IMR-90 (cell line): ENCODE data around the gene APC2. TPM values are rescaled to one million over a fixed set of nuclear protein-coding genes. Genes with fewer than 3 reads are reported as not detected.

ENCODE experiments used
- ATAC-seq: fragments of 200-7000 bp; cut with Tn5 transposase; 2 replicates; pipeline ENCODE4 v1.9.1; 2020; ENCODE audit warnings: low read depth, mild to moderate bottlenecking, moderate library complexity
- BruUV-seq: library from RNA; stranded (reverse); fragments of 400-500 nt; replicated peaks from 2 replicates; lab custom pipeline; 2021; lab: Mats Ljungman, UMichigan
- CTCF ChIA-PET: fragments of 300-600 bp; formaldehyde crosslinking; extraction: SDS; loops from one replicate; lab custom pipeline; 2021; ENCODE audit warnings: antibody characterized with exemption; lab: Yijun Ruan, JAX
- POLR2A ChIA-PET: fragments of 300-600 bp; sonication (Branson Sonifier 250); formaldehyde crosslinking; loops from one replicate; lab custom pipeline; 2022; ENCODE audit warnings: antibody characterized with exemption; ENCODE audit not compliant: unreplicated experiment; lab: Charles Lee
- DNase-seq: peaks from one replicate; pipeline ENCODE4 v3.0.0; 2013
- H2AFZ ChIP-seq: replicated peaks from 2 replicates; pipeline ENCODE3; 2013; ENCODE audit warnings: low read length, mild to moderate bottlenecking; ENCODE audit not compliant: poor library complexity
- H2AK5ac ChIP-seq: 2 replicates; pipeline ENCODE4 v1.6.1; 2013; ENCODE audit warnings: low read depth, low read length, inconsistent platforms
- H2AK9ac ChIP-seq: replicated peaks from 2 replicates; pipeline ENCODE3; 2013; ENCODE audit warnings: mild to moderate bottlenecking, low read depth, low read length, moderate library complexity; ENCODE audit not compliant: poor library complexity
- H2BK120ac ChIP-seq: 2 replicates; pipeline ENCODE4 v1.6.1; 2013; ENCODE audit warnings: low read depth, low read length, inconsistent platforms
- H2BK15ac ChIP-seq: 3 replicates; pipeline ENCODE4 v1.6.1; 2013; ENCODE audit warnings: low read depth, low read length, inconsistent platforms
- H2BK20ac ChIP-seq: 2 replicates; pipeline ENCODE4 v1.6.1; 2013; ENCODE audit warnings: low read depth, mild to moderate bottlenecking, inconsistent platforms, low read length, moderate library complexity
- H2BK5ac ChIP-seq: 2 replicates; pipeline ENCODE4 v1.6.1; 2013; ENCODE audit warnings: mild to moderate bottlenecking, low read depth, low read length, inconsistent platforms; ENCODE audit not compliant: poor library complexity, severe bottlenecking
- H3K14ac ChIP-seq: replicated peaks from 2 replicates; pipeline ENCODE4 v1.6.1; 2013; ENCODE audit warnings: low read depth, low read length, inconsistent platforms
- H3K18ac ChIP-seq: 2 replicates; pipeline ENCODE4 v1.6.1; 2013; ENCODE audit warnings: low read depth, low read length, control low read depth
- H3K23ac ChIP-seq: 2 replicates; pipeline ENCODE4 v1.6.1; 2013; ENCODE audit warnings: low read depth, low read length, inconsistent platforms
- H3K27ac ChIP-seq: 2 replicates; pipeline ENCODE4 v1.5.1; 2013; ENCODE audit warnings: mild to moderate bottlenecking, control low read depth, low read length; ENCODE audit not compliant: insufficient read depth
- H3K27me3 ChIP-seq: 2 replicates; pipeline ENCODE4 v1.6.1; 2013; ENCODE audit warnings: low read length; ENCODE audit not compliant: control insufficient read depth, insufficient read depth
- H3K36me3 ChIP-seq: 2 replicates; pipeline ENCODE4 v1.6.1; 2013; ENCODE audit warnings: low read length, mixed read lengths; ENCODE audit not compliant: control insufficient read depth, insufficient read depth
- H3K4ac ChIP-seq: 2 replicates; pipeline ENCODE4 v1.6.1; 2013; ENCODE audit warnings: low read depth, low read length, inconsistent platforms
- H3K4me1 ChIP-seq: 2 replicates; pipeline ENCODE4 v1.6.1; 2013; ENCODE audit warnings: low read length, mixed read lengths; ENCODE audit not compliant: control insufficient read depth, insufficient read depth
- H3K4me2 ChIP-seq: 2 replicates; pipeline ENCODE4 v1.6.1; 2013; ENCODE audit warnings: low read depth, mild to moderate bottlenecking, control low read depth, low read length, moderate library complexity
- H3K4me3 ChIP-seq: 2 replicates; pipeline ENCODE4 v1.5.1; 2013; ENCODE audit warnings: low read depth, mild to moderate bottlenecking, control low read depth, low read length, moderate library complexity; ENCODE audit not compliant: insufficient read depth
- H3K56ac ChIP-seq: 2 replicates; pipeline ENCODE4 v1.6.1; 2013; ENCODE audit warnings: low read length, inconsistent platforms; ENCODE audit not compliant: insufficient read depth; ENCODE audit errors: extremely low read depth
- H3K79me1 ChIP-seq, 2 experiments: 2 replicates each; pipeline ENCODE4 v1.6.1; 2013; ENCODE audit warnings: low read length in 2 of 2, inconsistent platforms in 1 of 2, low read depth in 1 of 2
- H3K9ac ChIP-seq: 2 replicates; pipeline ENCODE4 v1.6.1; 2013; ENCODE audit warnings: low read depth, low read length, control low read depth
- H3K9me1 ChIP-seq: 2 replicates; pipeline ENCODE4 v1.6.1; 2013; ENCODE audit warnings: low read length, inconsistent platforms; ENCODE audit not compliant: insufficient read depth
- H3K9me3 ChIP-seq: 2 replicates; pipeline ENCODE4 v1.6.1; 2013; ENCODE audit warnings: low read length; ENCODE audit not compliant: control insufficient read depth, insufficient read depth
- H4K20me1 ChIP-seq: 2 replicates; pipeline ENCODE4 v1.6.1; 2013; ENCODE audit warnings: low read length, inconsistent platforms; ENCODE audit not compliant: insufficient read depth
- H4K5ac ChIP-seq: 2 replicates; pipeline ENCODE4 v1.6.1; 2013; ENCODE audit warnings: mild to moderate bottlenecking, low read depth, low read length, control low read depth
- H4K8ac ChIP-seq, 2 experiments: 2 replicates each; pipeline ENCODE4 v1.6.1; 2013; ENCODE audit warnings: low read depth in 2 of 2, low read length in 2 of 2, control low read depth in 1 of 2, inconsistent platforms in 1 of 2
- H4K91ac ChIP-seq: 2 replicates; pipeline ENCODE4 v1.6.1; 2013; ENCODE audit warnings: low read depth, low read length, inconsistent platforms; ENCODE audit not compliant: insufficient read depth
- BHLHE40 ChIP-seq: fragments of 150-350 bp; IDR thresholded peaks from 2 replicates; pipeline ENCODE4 v1.6.1; 2016; ENCODE audit warnings: mild to moderate bottlenecking, low read depth, low read length
- CEBPB ChIP-seq: IDR thresholded peaks from 2 replicates; pipeline ENCODE4 v1.6.1; 2012; ENCODE audit warnings: low read depth, low read length, improper control_type of control experiment
- CHD1 ChIP-seq: IDR thresholded peaks from 2 replicates; pipeline ENCODE4 v1.6.1; 2012; ENCODE audit warnings: low read depth, low read length, improper control_type of control experiment
- CTCF ChIP-seq: conservative IDR thresholded peaks from 2 replicates; pipeline ENCODE4 v1.5.1; 2012; ENCODE audit warnings: mild to moderate bottlenecking, low read depth, low read length, improper control_type of control experiment
- ELK1 ChIP-seq: fragments of 150-350 bp; IDR thresholded peaks from 2 replicates; pipeline ENCODE4 v1.6.1; 2016; ENCODE audit warnings: low read depth, mild to moderate bottlenecking, low read length, moderate library complexity, borderline replicate concordance
- FOS ChIP-seq: fragments of 150-350 bp; IDR thresholded peaks from 2 replicates; pipeline ENCODE4 v1.6.1; 2016; ENCODE audit warnings: low read depth, low read length
- MAFK ChIP-seq: IDR thresholded peaks from 2 replicates; pipeline ENCODE4 v1.6.1; 2012; ENCODE audit warnings: low read depth, low read length, improper control_type of control experiment
- MAZ ChIP-seq: IDR thresholded peaks from 2 replicates; pipeline ENCODE4 v1.6.1; 2012; ENCODE audit warnings: low read depth, mild to moderate bottlenecking, low read length, improper control_type of control experiment, moderate library complexity, borderline replicate concordance
- MXI1 ChIP-seq: IDR thresholded peaks from 2 replicates; pipeline ENCODE4 v1.6.1; 2012; ENCODE audit warnings: low read depth, mild to moderate bottlenecking, low read length, moderate library complexity, borderline replicate concordance
- NFE2L2 ChIP-seq: fragments of 150-350 bp; IDR thresholded peaks from 2 replicates; pipeline ENCODE4 v1.6.1; 2016; ENCODE audit warnings: low read depth, mild to moderate bottlenecking, low read length
- POLR2A ChIP-seq: IDR thresholded peaks from 2 replicates; pipeline ENCODE4 v1.6.1; 2012; ENCODE audit warnings: mild to moderate bottlenecking, low read depth, low read length
- RAD21 ChIP-seq: IDR thresholded peaks from 2 replicates; pipeline ENCODE4 v1.6.1; 2012; ENCODE audit warnings: low read length, improper control_type of control experiment
- RCOR1 ChIP-seq: IDR thresholded peaks from 2 replicates; pipeline ENCODE4 v1.6.1; 2012; ENCODE audit warnings: mild to moderate bottlenecking, low read length, improper control_type of control experiment; ENCODE audit not compliant: insufficient replicate concordance
- RFX5 ChIP-seq: IDR thresholded peaks from 2 replicates; pipeline ENCODE4 v1.8.0; 2012; ENCODE audit warnings: low read depth, mild to moderate bottlenecking, low read length, moderate library complexity
- SMC3 ChIP-seq: fragments of 150-350 bp; IDR thresholded peaks from 2 replicates; pipeline ENCODE4 v1.6.1; 2016; ENCODE audit warnings: low read depth, mild to moderate bottlenecking, antibody characterized with exemption, low read length, moderate library complexity
- USF2 ChIP-seq: fragments of 150-350 bp; IDR thresholded peaks from 2 replicates; pipeline ENCODE4 v1.6.1; 2017; ENCODE audit warnings: mild to moderate bottlenecking, antibody characterized with exemption, low read length, low read depth
- WGBS, 2 experiments: methylation state at CpG; one replicate each; pipeline versions ENCODE4 v1.1.5 to v1.1.7; 2013; ENCODE audit warnings: missing lambda C conversion rate in 2 of 2; ENCODE audit not compliant: insufficient read length in 1 of 2; ENCODE audit errors: extremely low coverage in 2 of 2; 5-methylcytosine and 5-hydroxymethylcytosine counted together
- dilution Hi-C: fragments of 300-500 bp; cut with HindIII; formaldehyde crosslinking; loops from one replicate; pipeline ENCODE4 v1.14.3; 2018; ENCODE audit warnings: low sequenced_read_pairs; ENCODE audit not compliant: unreplicated experiment
- in situ Hi-C: fragments of 300-500 bp; cut with MboI; formaldehyde crosslinking; loops from 3 replicates; pipeline ENCODE4 v1.14.3; 2019; ENCODE audit warnings: low sequenced_read_pairs, inconsistent platforms, mixed read lengths
- intact Hi-C: fragments of 100-400 bp; cut with micrococcal nuclease; formaldehyde crosslinking; loops from 2 replicates; pipeline ENCODE4 v1.10.0; 2022
- polyA plus RNA-seq, 3 experiments: library from polyadenylated mRNA; depleted of rRNA; stranded (reverse); fragments of >200 nt; gene quantifications; 2 replicates each; pipeline ENCODE4 v1.2.3, GENCODE V29; 2012; ENCODE audit warnings: low replicate concordance in 1 of 3
- total RNA-seq: library from RNA; depleted of rRNA; stranded (reverse); fragments of >200 nt; gene quantifications from 2 replicates; pipeline ENCODE4 v1.2.3, GENCODE V29; 2012

Gene APC2
- total and polyA plus RNA-seq, 2 of the 4 experiments (the other 2 are of a cell fraction) = 0.36 to 0.41 TPM

DNA sequence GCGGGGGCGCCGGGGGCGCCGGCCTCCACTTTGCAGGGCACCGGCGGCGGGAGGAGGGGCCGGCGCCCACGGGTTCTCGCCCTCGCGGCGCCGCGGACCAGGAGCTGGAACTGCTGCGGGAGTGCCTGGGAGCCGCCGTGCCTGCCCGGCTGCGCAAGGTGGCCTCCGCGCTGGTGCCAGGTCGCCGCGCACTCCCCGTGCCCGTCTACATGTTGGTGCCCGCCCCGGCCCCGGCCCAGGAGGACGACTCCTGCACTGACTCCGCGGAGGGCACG is 17.2 kb downstream of the APC2 start:
- no peak overlapping the region for H3K4ac ChIP-seq
- dilution Hi-C loops (no loop called here), in situ Hi-C loops (no loop called here), intact Hi-C loops (no loop called here)
- H3K18ac ChIP-seq = no peak overlapping the region
- H2BK120ac ChIP-seq = no peak overlapping the region
- no peak overlapping the region for H3K27ac ChIP-seq
- CTCF ChIA-PET = no interaction called here
- no peak for ATAC-seq
- H3K9me3 ChIP-seq = no peaks in the 10 kb centered on the region; the same call in 1 of the 2 replicates
- H3K9me1 ChIP-seq = no peaks in the 10 kb centered on the region
- no peak overlapping the region for H2BK15ac ChIP-seq
- H3K9ac ChIP-seq = no peak overlapping the region
- no peak overlapping the region for H3K14ac ChIP-seq
- no peak overlapping the region for H2AK5ac ChIP-seq
- no peak overlapping the region for H2BK20ac ChIP-seq
- H3K36me3 ChIP-seq = no peaks in the 10 kb centered on the region
- H2BK5ac ChIP-seq = no peak overlapping the region
- no peak overlapping the region for H3K4me2 ChIP-seq
- H4K5ac ChIP-seq = no peak overlapping the region
- H2AFZ ChIP-seq = no peak overlapping the region
- WGBS, 2 experiments = 9% methylated on average over 11 of the region's 36 CpGs; no CpG with 5 or more reads in 1 of the 2 experiments
- no peak overlapping the region for H3K56ac ChIP-seq
- H3K79me1 ChIP-seq = peaks cover 0 to 6% of the 10 kb centered on the region in 2 experiments; a peak in 1 of 4 replicates
- H3K27me3 ChIP-seq = peaks cover 62% of the 10 kb centered on the region
- H4K20me1 ChIP-seq = peaks cover 64% of the 10 kb centered on the region
- H2AK9ac ChIP-seq = no peak overlapping the region
- BruUV-seq = no TSS peak
- H4K8ac ChIP-seq = no peak overlapping the region
- H3K4me1 ChIP-seq = peaks cover 21% of the 10 kb centered on the region
- H4K91ac ChIP-seq = no peak overlapping the region
- H3K23ac ChIP-seq = no peak overlapping the region
- no peak overlapping the region for H3K4me3 ChIP-seq
- no peak for TF ChIP-seq MAFK
- no peak for TF ChIP-seq NFE2L2
- TF ChIP-seq FOS = no peak
- TF ChIP-seq RCOR1 = no peak
- no peak for TF ChIP-seq SMC3
- TF ChIP-seq MAZ = no peak
- no peak for TF ChIP-seq USF2
- no peak for TF ChIP-seq RFX5
- no peak for TF ChIP-seq MXI1
- no peak for TF ChIP-seq CEBPB
- no peak for TF ChIP-seq CTCF
- TF ChIP-seq ELK1 = no peak
- no peak for TF ChIP-seq CHD1
- no peak for TF ChIP-seq POLR2A
- no peak for TF ChIP-seq BHLHE40
- no peak for TF ChIP-seq RAD21
- POLR2A ChIA-PET = no interaction called here
- no peak for DNase-seq
